ENCODE results near the gene ARHGAP26. TPM values are rescaled to one million over a fixed set of nuclear protein-coding genes. Genes with fewer than 3 reads are reported as not detected.

The ARHGAP26 gene
- total and polyA plus RNA-seq, 2 of the 4 experiments (the other 2 are of a cell fraction) = 0.54 to 0.56 TPM

DNA sequence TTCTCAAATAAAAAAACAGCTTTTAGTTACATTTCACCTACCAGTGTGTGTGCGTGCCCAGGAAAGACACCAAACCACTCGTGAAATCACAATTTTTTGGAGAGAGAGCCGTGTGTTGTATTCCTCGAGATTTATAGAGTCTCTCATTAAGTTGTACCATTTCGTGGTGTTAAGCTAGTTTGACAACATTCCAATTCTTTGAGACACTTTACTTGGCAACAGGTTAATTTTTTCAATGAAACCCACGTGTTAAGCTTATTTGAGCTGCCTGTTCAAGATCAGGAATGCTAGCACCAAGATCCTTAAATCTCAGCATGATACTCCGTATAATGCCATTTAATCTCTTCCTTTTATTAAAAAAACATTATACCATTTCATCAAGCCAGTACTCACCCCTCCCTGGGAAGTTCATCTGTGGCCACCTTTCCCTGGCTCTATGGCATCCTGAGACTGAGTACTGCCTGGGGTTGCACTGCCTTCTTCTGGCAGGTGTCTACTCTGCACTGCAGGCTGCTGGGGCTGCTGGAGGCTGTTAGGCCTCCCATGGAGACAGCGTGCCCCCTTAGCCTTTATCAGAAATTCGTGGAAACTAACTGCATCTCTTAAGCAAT lies 143.7 kb downstream of the ARHGAP26 start:
- Histone ChIP-seq H3K9me1 (ENCODE audit: insufficient read depth, low read length) (no peaks in the 10 kb centered on the region), H2AK9ac (replicated peaks; ENCODE audit: low read depth, low read length, poor library complexity) (no peak overlapping the region), H3K14ac (replicated peaks; ENCODE audit: low read depth, low read length) (no peak overlapping the region), H3K4me3 (ENCODE audit: insufficient read depth, low read depth, low read length) (no peak overlapping the region), H3K4me2 (ENCODE audit: low read depth, low read length) (no peak overlapping the region), H3K23ac (ENCODE audit: low read depth, low read length) (no peak overlapping the region), H3K36me3 (ENCODE audit: control insufficient read depth, insufficient read depth, low read length) (no peaks in the 10 kb centered on the region), H4K91ac (ENCODE audit: insufficient read depth, low read depth, low read length) (no peak overlapping the region), H3K4me1 (ENCODE audit: control insufficient read depth, insufficient read depth, low read length) (no peaks in the 10 kb centered on the region), H3K9me3 (ENCODE audit: control insufficient read depth, insufficient read depth, low read length) (no peaks in the 10 kb centered on the region), H3K27ac (ENCODE audit: insufficient read depth, low read length) (no peak overlapping the region), H3K27me3 (ENCODE audit: control insufficient read depth, insufficient read depth, low read length) (no peaks in the 10 kb centered on the region), H3K18ac (ENCODE audit: low read depth, low read length) (no peak overlapping the region), H2AFZ (replicated peaks; ENCODE audit: low read length, poor library complexity) (no peak overlapping the region), H4K20me1 (ENCODE audit: insufficient read depth, low read length) (no peaks in the 10 kb centered on the region), H4K8ac (ENCODE audit: low read depth in 2 of 2, low read length in 2 of 2) (no peak overlapping the region), H2BK5ac (ENCODE audit: low read depth, low read length, poor library complexity, severe bottlenecking) (no peak overlapping the region), H2BK15ac (ENCODE audit: low read depth, low read length) (no peak overlapping the region), H3K79me1 (ENCODE audit: low read depth in 1 of 2, low read length in 2 of 2) (no peaks in the 10 kb centered on the region), H2BK20ac (ENCODE audit: low read depth, low read length) (no peak overlapping the region), H3K4ac (ENCODE audit: low read depth, low read length) (no peak overlapping the region), H2BK120ac (ENCODE audit: low read depth, low read length) (no peak overlapping the region), H3K56ac (ENCODE audit: extremely low read depth, insufficient read depth, low read length) (no peak overlapping the region), H4K5ac (ENCODE audit: low read depth, low read length) (no peak overlapping the region), H2AK5ac (ENCODE audit: low read depth, low read length) (no peak overlapping the region), H3K9ac (ENCODE audit: low read depth, low read length) (no peak overlapping the region)
- in situ Hi-C loops (cut with MboI; ENCODE audit: low sequenced_read_pairs) = loop anchor here (10.0 to 25.0 kb wide), 2 partner anchors 911 to 1248 kb away; partner anchors contain the start of genes KCTD16 and YIPF5
- dilution Hi-C loops (cut with HindIII; ENCODE audit: low sequenced_read_pairs, unreplicated experiment) = no loop called here
- ChIA-PET CTCF (interaction anchor here (0.7 to 1.2 kb wide), 2 partner anchors 9 to 490 kb away, joined by 3 read pairs; partner anchors contain the start of gene NR3C1), POLR2A (ENCODE audit: unreplicated experiment) (no interaction called here)
- intact Hi-C loops (cut with micrococcal nuclease) = no loop called here
- no TSS peak for BruUV-seq (replicated peaks)
- no peak for ATAC-seq (ENCODE audit: low read depth)
- DNase-seq = no peak
- 100% methylated on average over 1 of the region's 9 CpGs; no CpG with 5 or more reads in 1 of the 2 experiments for WGBS, 2 experiments (ENCODE audit: extremely low coverage in 2 of 2, insufficient read length in 1 of 2)
- TF ChIP-seq RCOR1 (IDR thresholded peaks at IDR 0.05; ENCODE audit: insufficient replicate concordance, low read length) = no peak
- TF ChIP-seq POLR2A (IDR thresholded peaks at IDR 0.05; ENCODE audit: low read depth, low read length) = no peak
- TF ChIP-seq SMC3 (IDR thresholded peaks at IDR 0.05; ENCODE audit: low read depth, low read length) = no peak
- TF ChIP-seq, protein P1, sequence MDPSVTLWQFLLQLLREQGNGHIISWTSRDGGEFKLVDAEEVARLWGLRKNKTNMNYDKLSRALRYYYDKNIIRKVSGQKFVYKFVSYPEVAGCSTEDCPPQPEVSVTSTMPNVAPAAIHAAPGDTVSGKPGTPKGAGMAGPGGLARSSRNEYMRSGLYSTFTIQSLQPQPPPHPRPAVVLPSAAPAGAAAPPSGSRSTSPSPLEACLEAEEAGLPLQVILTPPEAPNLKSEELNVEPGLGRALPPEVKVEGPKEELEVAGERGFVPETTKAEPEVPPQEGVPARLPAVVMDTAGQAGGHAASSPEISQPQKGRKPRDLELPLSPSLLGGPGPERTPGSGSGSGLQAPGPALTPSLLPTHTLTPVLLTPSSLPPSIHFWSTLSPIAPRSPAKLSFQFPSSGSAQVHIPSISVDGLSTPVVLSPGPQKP (IDR thresholded peaks at IDR 0.05; ENCODE audit: borderline replicate concordance, low read depth, low read length) = no peak
- TF ChIP-seq NFE2L2 (IDR thresholded peaks at IDR 0.05; ENCODE audit: low read depth, low read length) = no peak
- TF ChIP-seq MXI1 (IDR thresholded peaks at IDR 0.05; ENCODE audit: borderline replicate concordance, low read depth, low read length) = no peak
- TF ChIP-seq BHLHE40 (IDR thresholded peaks at IDR 0.05; ENCODE audit: low read depth, low read length) = no peak
- TF ChIP-seq, protein P2, sequence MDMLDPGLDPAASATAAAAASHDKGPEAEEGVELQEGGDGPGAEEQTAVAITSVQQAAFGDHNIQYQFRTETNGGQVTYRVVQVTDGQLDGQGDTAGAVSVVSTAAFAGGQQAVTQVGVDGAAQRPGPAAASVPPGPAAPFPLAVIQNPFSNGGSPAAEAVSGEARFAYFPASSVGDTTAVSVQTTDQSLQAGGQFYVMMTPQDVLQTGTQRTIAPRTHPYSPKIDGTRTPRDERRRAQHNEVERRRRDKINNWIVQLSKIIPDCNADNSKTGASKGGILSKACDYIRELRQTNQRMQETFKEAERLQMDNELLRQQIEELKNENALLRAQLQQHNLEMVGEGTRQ (IDR thresholded peaks at IDR 0.05; ENCODE audit: low read depth, low read length) = no peak
- TF ChIP-seq CEBPB (IDR thresholded peaks at IDR 0.05; ENCODE audit: low read depth, low read length) = no peak
